Occipital lobe (tissue), 2 donors: ENCODE results near the gene LRRC1. TPM values are rescaled to one million over a fixed set of nuclear protein-coding genes. Genes with fewer than 3 reads are reported as not detected.

Source experiments
- DNase-seq: peaks from one replicate; lab custom pipeline; 2025; lab: John Stamatoyannopoulos, UW
- total RNA-seq: library from RNA; depleted of rRNA; stranded (reverse); fragments of >200 nt; gene quantifications from one replicate; pipeline ENCODE4 v1.2.3, GENCODE V29; 2014

Gene LRRC1
- total RNA-seq, 1 donor from 2014 or later = 12.0 TPM

- no peak for DNase-seq
These were observed 50.7 kb downstream of the LRRC1 start for GRCh38 chr6:53845280-53846195.

- DNase-seq = no peak
These were observed 51.4 kb downstream of the LRRC1 start for GRCh38 chr6:53846250-53846649.

GRCh38 chr6:53847796-53848314, 53.0 kb downstream of the LRRC1 start:
- DNase-seq = no peak

GRCh38 chr6:53850527-53850926, 55.7 kb downstream of the LRRC1 start:
- no peak for DNase-seq

GRCh38 chr6:53851561-53851960, 56.8 kb downstream of the LRRC1 start:
- DNase-seq = no peak

GRCh38 chr6:53852805-53853204, 58.0 kb downstream of the LRRC1 start:
- DNase-seq = no peak

- DNase-seq = no peak
These were observed 60.2 kb downstream of the LRRC1 start for GRCh38 chr6:53854843-53855567.

GRCh38 chr6:53855940-53856339, 61.1 kb downstream of the LRRC1 start:
- no peak for DNase-seq

GRCh38 chr6:53857318-53858094, 62.7 kb downstream of the LRRC1 start:
- DNase-seq = no peak

- no peak for DNase-seq
These were observed 63.4 kb downstream of the LRRC1 start for GRCh38 chr6:53858196-53858595.

GRCh38 chr6:53858913-53859312, 64.1 kb downstream of the LRRC1 start:
- DNase-seq = no peak

GRCh38 chr6:53860511-53860910, 65.7 kb downstream of the LRRC1 start:
- no peak for DNase-seq

- DNase-seq = no peak
These were observed 66.7 kb downstream of the LRRC1 start for GRCh38 chr6:53861518-53861917.

GRCh38 chr6:53862662-53863462, 68.1 kb downstream of the LRRC1 start:
- peak; percentile 38 for DNase-seq

- DNase-seq = no peak
These were observed 70.0 kb downstream of the LRRC1 start for GRCh38 chr6:53864781-53865180.

GRCh38 chr6:53866226-53866625, 71.4 kb downstream of the LRRC1 start:
- no peak for DNase-seq

GRCh38 chr6:53868626-53869025, 73.8 kb downstream of the LRRC1 start:
- no peak for DNase-seq

GRCh38 chr6:53869964-53870363, 75.2 kb downstream of the LRRC1 start:
- DNase-seq = no peak

GRCh38 chr6:53873922-53874321, 79.1 kb downstream of the LRRC1 start:
- DNase-seq = no peak

GRCh38 chr6:53874964-53875363, 80.2 kb downstream of the LRRC1 start:
- no peak for DNase-seq

- no peak for DNase-seq
These were observed 82.3 kb downstream of the LRRC1 start for GRCh38 chr6:53877151-53877550.
